HG02759 (cell line): ENCODE data around the gene SLC35E4.

Experiments
- ATAC-seq: cut with Tn5 transposase; IDR thresholded peaks from one replicate; pipeline ENCODE4 v1.9.1; 2021; ENCODE audit warnings: mild to moderate bottlenecking, moderate library complexity; ENCODE audit not compliant: unreplicated experiment

Gene SLC35E4

DNA sequence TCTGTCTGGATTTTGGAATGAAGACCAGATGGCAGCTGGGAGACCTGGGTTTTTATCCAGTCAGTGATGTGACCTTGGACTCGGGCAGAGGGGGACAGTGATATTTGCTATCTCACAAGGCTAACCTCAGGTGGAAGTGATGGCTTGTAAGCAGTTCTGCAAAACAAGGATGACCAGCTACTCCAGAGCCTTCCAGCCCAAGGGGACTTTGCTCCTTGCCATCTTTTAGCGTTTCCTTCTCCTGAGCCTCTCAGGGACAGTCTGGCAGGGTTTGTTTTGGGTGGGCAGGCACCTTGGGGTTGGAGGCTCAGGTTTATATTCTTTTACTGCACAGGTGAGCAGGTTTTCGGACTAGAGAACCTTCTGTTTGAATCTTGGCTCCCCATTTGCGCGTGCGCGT, 49.6 kb downstream of the SLC35E4 start:
- no peak for ATAC-seq

GRCh38 chr22:30687358-30687757, 51.8 kb downstream of the SLC35E4 start:
- ATAC-seq: no peak

DNA sequence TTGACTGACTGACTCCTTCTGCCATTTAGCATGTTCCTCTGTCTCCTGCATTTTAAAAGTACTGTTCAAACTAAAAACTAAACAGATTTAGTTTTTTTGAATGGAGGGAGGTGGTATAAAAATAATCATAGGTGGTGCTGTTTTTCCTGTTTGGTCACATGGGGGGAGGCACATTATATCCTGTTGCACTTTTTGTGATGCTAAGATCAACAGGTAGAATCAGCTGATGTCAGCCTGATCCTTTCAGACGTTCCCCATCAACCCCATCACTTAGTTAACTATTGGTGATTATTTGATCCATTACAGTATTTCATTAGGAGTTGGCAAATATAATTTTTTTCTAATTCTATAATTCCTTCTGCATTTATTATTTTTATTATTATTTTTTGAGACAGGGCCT, 54.0 kb downstream of the SLC35E4 start:
- ATAC-seq: no peak

- ATAC-seq: no peak
These were observed 55.6 kb downstream of the SLC35E4 start for GRCh38 chr22:30691204-30691603.

DNA sequence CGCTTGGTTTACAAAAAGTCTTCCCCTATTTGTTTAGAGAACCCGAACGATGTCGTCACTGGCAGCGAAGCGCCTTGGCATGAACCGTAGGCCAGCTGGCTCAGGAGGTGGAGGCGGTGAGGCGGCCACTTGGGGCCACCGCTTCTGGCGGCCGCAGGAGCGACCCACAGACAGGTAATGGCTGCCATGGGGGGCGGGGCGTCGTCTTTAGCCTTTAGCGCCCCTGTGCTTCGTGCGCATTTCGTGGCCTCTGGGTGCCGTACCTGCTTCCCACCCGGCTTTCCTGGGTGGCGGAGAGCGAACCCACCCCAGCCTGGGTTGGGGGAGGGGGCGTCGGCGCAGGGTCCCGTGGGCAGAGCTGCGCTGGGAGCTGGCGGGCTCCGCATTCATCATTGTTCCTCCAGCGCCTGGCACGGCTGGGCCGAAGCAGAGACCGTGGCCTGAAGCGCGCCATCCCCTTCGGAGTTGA, 58.6 kb downstream of the SLC35E4 start:
- ATAC-seq: no peak

DNA sequence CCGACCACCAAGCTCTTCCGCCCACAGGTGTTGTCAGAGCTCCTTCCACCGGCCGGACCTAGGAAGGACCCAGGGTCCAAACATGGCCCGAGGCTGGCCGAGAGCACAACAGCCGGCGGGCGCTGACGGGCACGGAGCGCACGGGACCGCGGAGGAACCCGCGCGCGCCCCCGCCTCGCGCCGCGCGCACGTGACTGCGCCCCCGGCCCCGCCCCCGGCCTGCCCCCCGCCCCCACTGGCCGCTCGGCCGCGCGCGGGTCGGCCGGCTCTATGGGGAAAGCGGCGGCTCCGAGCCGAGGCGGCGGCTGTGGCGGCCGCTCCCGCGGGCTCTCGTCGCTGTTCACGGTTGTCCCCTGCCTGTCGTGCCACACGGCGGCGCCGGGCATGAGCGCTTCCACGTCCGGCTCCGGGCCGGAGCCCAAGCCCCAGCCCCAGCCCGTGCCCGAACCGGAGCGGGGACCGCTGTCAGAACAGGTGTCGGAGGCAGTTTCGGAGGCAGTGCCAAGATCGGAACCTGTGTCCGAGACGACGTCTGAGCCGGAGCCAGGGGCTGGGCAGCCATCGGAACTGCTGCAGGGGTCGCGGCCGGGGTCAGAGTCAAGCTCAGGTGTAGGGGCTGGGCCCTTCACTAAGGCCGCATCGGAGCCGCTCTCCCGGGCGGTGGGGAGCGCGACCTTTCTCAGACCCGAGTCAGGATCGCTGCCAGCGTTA, 59.2 kb downstream of the SLC35E4 start, which contains the start of gene OSBP2:
Gene OSBP2 (plus strand): TSS at position 235 of the 711 bp plus-strand sequence. CDS start 36 bp downstream, at position 271.
- no peak for ATAC-seq

GRCh38 chr22:30695351-30695851, 59.8 kb downstream of the SLC35E4 start:
- no peak for ATAC-seq

DNA sequence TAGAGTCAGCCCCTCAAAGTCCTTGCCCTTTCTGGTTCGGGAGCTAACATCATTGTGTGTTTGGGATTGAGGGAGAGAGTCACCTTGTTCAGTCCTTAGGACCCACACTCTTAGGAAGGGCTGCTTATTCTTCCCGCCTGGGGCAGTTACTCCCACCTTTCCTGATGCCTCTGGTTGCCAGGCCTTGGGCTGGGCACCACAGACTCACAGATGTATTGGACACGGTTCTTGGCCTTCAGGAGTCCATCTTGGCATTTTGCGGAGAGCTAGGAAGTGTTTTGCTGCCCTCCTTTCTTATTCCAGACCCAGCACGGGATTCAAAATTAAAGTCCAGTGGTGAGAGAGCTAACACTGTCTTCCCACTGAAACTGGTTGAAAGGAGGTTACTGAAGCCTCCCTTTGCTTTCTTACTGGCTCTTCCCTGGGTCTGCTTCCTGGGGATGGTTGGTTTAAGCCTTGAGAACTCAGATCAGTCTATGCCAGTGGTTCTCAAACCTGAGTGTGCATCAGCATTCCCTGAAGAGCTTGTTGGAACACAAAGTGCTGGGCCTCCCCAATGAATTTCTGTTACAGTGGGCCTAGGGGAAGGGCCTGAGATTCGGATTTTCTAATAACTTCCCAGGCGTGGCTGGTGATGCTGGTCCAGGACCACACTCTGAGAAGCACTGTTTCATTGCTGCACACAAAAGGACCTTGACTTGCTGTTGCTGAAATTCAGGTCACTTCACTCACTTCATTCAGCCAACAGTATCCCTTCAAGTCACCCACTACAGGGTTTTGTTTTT, 60.5 kb downstream of the SLC35E4 start:
- no peak for ATAC-seq
